Esophagus squamous epithelium (tissue), 5 donors: ENCODE results near the gene ABHD5. TPM values are rescaled to one million over a fixed set of nuclear protein-coding genes. Genes with fewer than 3 reads are reported as not detected.

Experiments used
- DNase-seq: peaks from one replicate; lab custom pipeline; 2025; lab: John Stamatoyannopoulos, UW
- H3K27ac ChIP-seq, 4 donors: fragments of 200-600 bp; sonication (generic); one replicate each; pipeline ENCODE4 v1.5.1; 2016 to 2019; ENCODE audit warnings: mild to moderate bottlenecking in 1 of 4
- H3K27me3 ChIP-seq, 4 donors: fragments of 200-600 bp; sonication (generic); 1 replicate in 3 of 4; 2 replicates in 1 of 4; pipeline versions ENCODE4 v1.5.1 to v1.6.0; 2017 to 2021; ENCODE audit warnings: antibody characterized with exemption in 1 of 4
- H3K36me3 ChIP-seq, 3 donors: fragments of 200-600 bp; sonication (generic); one replicate each; pipeline ENCODE4 v1.5.1; 2016 to 2019
- H3K4me1 ChIP-seq, 3 donors: fragments of 200-600 bp; sonication (generic); one replicate each; pipeline ENCODE4 v1.5.1; 2017 to 2019
- H3K4me3 ChIP-seq, 4 donors: fragments of 200-600 bp; sonication (generic); 1 replicate in 3 of 4; 2 replicates in 1 of 4; pipeline ENCODE4 v1.5.1; 2016 to 2019; ENCODE audit warnings: mild to moderate bottlenecking in 2 of 4, moderate library complexity in 1 of 4
- H3K9me3 ChIP-seq, 3 donors: fragments of 200-600 bp; sonication (generic); one replicate each; pipeline ENCODE4 v1.5.1; 2016 to 2019
- CTCF ChIP-seq, 6 experiments: fragments of 450-650 bp in 4 of 6; fragments of 200-600 bp in 2 of 6; sonication (generic) in 2 of 6; IDR thresholded peaks; one replicate each; pipeline ENCODE4 v1.5.1; 2016 to 2019; ENCODE audit warnings: antibody characterized with exemption in 6 of 6, mild to moderate bottlenecking in 4 of 6, moderate library complexity in 4 of 6
- POLR2A ChIP-seq, 4 donors: fragments of 450-650 bp; IDR thresholded peaks; one replicate each; pipeline ENCODE4 v1.6.1; 2017; ENCODE audit warnings: antibody characterized with exemption in 4 of 4, mild to moderate bottlenecking in 4 of 4, moderate library complexity in 3 of 4
- WGBS, 2 donors: methylation state at CpG; one replicate each; pipeline ENCODE4 v1.1.5; 2018; 5-methylcytosine and 5-hydroxymethylcytosine counted together
- intact Hi-C: fragments of 100-400 bp; cut with DNase I; formaldehyde crosslinking; loops from one replicate; pipeline ENCODE4 v1.15.0; 2022
- total RNA-seq, 4 donors: library from RNA; depleted of rRNA; stranded (reverse); fragments of >200 nt; gene quantifications; one replicate each; pipeline ENCODE4 v1.1.0, GENCODE V29; 2016
- donor health status: DM: yes; HTN: yes; CAD: no.

ABHD5 gene
- total RNA-seq: 10 to 100 TPM; 28.3 to 38.1 (median 36.0) TPM

- H3K36me3 ChIP-seq: no peaks in the 10 kb centered on the region
- H3K27ac ChIP-seq: peak within 1 kb of the TSS; percentile 92 to 99 (median 95)
- peak in 4 of 6 experiments; percentile 12 to 37 (median 19) for TF ChIP-seq CTCF (IDR thresholded peaks at IDR 0.05)
- TF ChIP-seq POLR2A (IDR thresholded peaks at IDR 0.05): peak; percentile 79 to 100 (median 94)
- H3K9me3 ChIP-seq: no peaks in the 10 kb centered on the region
- DNase-seq: peak; percentile 53
- H3K27me3 ChIP-seq: no peaks in the 10 kb centered on the region
- H3K4me1 ChIP-seq: peaks cover 0 to 57% (median 14%) of the 10 kb centered on the region in 3 donors
- 0% methylated on average over 23 of the region's 71 CpGs; no CpG with 5 or more reads in 1 of the 2 donors for WGBS, 2 donors
- peak within 1 kb of the TSS; percentile 71 to 99 (median 80) for H3K4me3 ChIP-seq
- intact Hi-C loops: no loop called here
Measured at GRCh38 chr3:43690400-43691119, at the start of gene ABHD5. TSS of gene ABHD5 (plus strand) at chr3:43690938. CDS start at chr3:43690993, 55 bp downstream.

GRCh38 chr3:43641306-43642114 lies 49.2 kb upstream of the ABHD5 start:
- no peaks in the 10 kb centered on the region for H3K4me1 ChIP-seq
- no peaks in the 10 kb centered on the region for H3K27me3 ChIP-seq
- H3K36me3 ChIP-seq: no peaks in the 10 kb centered on the region
- no peak overlapping the region for H3K27ac ChIP-seq
- no peak for DNase-seq
- intact Hi-C loops: no loop called here
- no peaks in the 10 kb centered on the region for H3K9me3 ChIP-seq
- TF ChIP-seq CTCF (IDR thresholded peaks at IDR 0.05) (no peak), POLR2A (IDR thresholded peaks at IDR 0.05) (no peak)
- 67 to 70% methylated on average over 4 of the region's 4 CpGs for WGBS, 2 donors
- H3K4me3 ChIP-seq: no peak overlapping the region

GRCh38 chr3:43644443-43644842 lies 46.3 kb upstream of the ABHD5 start:
- Histone ChIP-seq H3K9me3 (no peaks in the 10 kb centered on the region), H3K4me3 (no peak overlapping the region), H3K4me1 (peaks cover 0 to under 1% (median 0%) of the 10 kb centered on the region in 3 donors), H3K36me3 (no peaks in the 10 kb centered on the region), H3K27ac (no peak overlapping the region), H3K27me3 (no peaks in the 10 kb centered on the region)
- intact Hi-C loops: no loop called here
- TF ChIP-seq POLR2A (IDR thresholded peaks at IDR 0.05) (no peak), CTCF (IDR thresholded peaks at IDR 0.05) (no peak)
- DNase-seq: no peak
- WGBS, 2 donors: 95 to 100% methylated on average over 2 of the region's 2 CpGs

GRCh38 chr3:43647331-43648166 lies 43.2 kb upstream of the ABHD5 start:
- TF ChIP-seq POLR2A (IDR thresholded peaks at IDR 0.05) (no peak), CTCF (IDR thresholded peaks at IDR 0.05) (no peak)
- Histone ChIP-seq H3K36me3 (no peaks in the 10 kb centered on the region), H3K27me3 (no peaks in the 10 kb centered on the region), H3K4me1 (peaks cover 0 to 6% (median 0%) of the 10 kb centered on the region in 3 donors), H3K9me3 (no peaks in the 10 kb centered on the region), H3K4me3 (no peak overlapping the region), H3K27ac (no peak overlapping the region)
- intact Hi-C loops: no loop called here
- WGBS, 2 donors: 75 to 79% methylated on average over 6 of the region's 6 CpGs
- DNase-seq: no peak
